ENCODE results near the gene ZNF331.

Gene ZNF331

GRCh38 chr19:53626486-53626885 lies 88.5 kb downstream of the ZNF331 start:
- Histone ChIP-seq H4K20me1 (ENCODE audit: insufficient read depth, low read length, poor library complexity, severe bottlenecking) (no peaks in the 10 kb centered on the region), H3K9me3 (ENCODE audit: insufficient read depth, low read depth, low read length) (peaks cover 5% of the 10 kb centered on the region; the same call in 1 of the 2 replicates)

GRCh38 chr19:53626976-53627375 lies 89.0 kb downstream of the ZNF331 start:
- no peak overlapping the region for H3K4me3 ChIP-seq (ENCODE audit: low read length, poor library complexity, severe bottlenecking)
- peaks cover 5% of the 10 kb centered on the region; the same call in 1 of the 2 replicates for H3K9me3 ChIP-seq (ENCODE audit: insufficient read depth, low read depth, low read length)
- TF ChIP-seq CTCF (conservative IDR thresholded peaks at IDR 0.05; ENCODE audit: low read length) (no peak), EZH2phosphoT487 (IDR thresholded peaks at IDR 0.05; ENCODE audit: borderline replicate concordance) (no peak)
- no peaks in the 10 kb centered on the region for H3K79me2 ChIP-seq (ENCODE audit: insufficient read depth, low read length)
- no peaks in the 10 kb centered on the region for H4K20me1 ChIP-seq (ENCODE audit: insufficient read depth, low read length, poor library complexity, severe bottlenecking)
- no peaks in the 10 kb centered on the region for H3K36me3 ChIP-seq (ENCODE audit: insufficient read depth, low read length)
- no peak overlapping the region for H3K4me2 ChIP-seq (ENCODE audit: low read depth, low read length, poor library complexity, severe bottlenecking)
- H3K4me1 ChIP-seq (ENCODE audit: insufficient read depth, low read length, poor library complexity, severe bottlenecking), result no peaks in the 10 kb centered on the region
- no peaks in the 10 kb centered on the region for H3K27me3 ChIP-seq (ENCODE audit: insufficient read depth, low read length, poor library complexity, severe bottlenecking)
- H3K9ac ChIP-seq (ENCODE audit: low read depth, low read length, poor library complexity, severe bottlenecking), result no peak overlapping the region
- no peaks in the 10 kb centered on the region for H3K9me2 ChIP-seq (replicated peaks; ENCODE audit: low read depth, low read length)
- H3F3A ChIP-seq (ENCODE audit: low read depth), result no peaks in the 10 kb centered on the region
- H2AFZ ChIP-seq (ENCODE audit: low read length), result no peak overlapping the region

More at GRCh38 chr19:53626486-53626885, 88.5 kb downstream of the ZNF331 start:
- no peaks in the 10 kb centered on the region for H3K4me1 ChIP-seq (ENCODE audit: insufficient read depth, low read length, poor library complexity, severe bottlenecking)
- H3K9ac ChIP-seq (ENCODE audit: low read depth, low read length, poor library complexity, severe bottlenecking), result no peak overlapping the region
- no peak overlapping the region for H3K4me2 ChIP-seq (ENCODE audit: low read depth, low read length, poor library complexity, severe bottlenecking)
- no peaks in the 10 kb centered on the region for H3K27me3 ChIP-seq (ENCODE audit: insufficient read depth, low read length, poor library complexity, severe bottlenecking)
- no peak overlapping the region for H2AFZ ChIP-seq (ENCODE audit: low read length)
- H3K79me2 ChIP-seq (ENCODE audit: insufficient read depth, low read length), result no peaks in the 10 kb centered on the region
- H3K36me3 ChIP-seq (ENCODE audit: insufficient read depth, low read length), result no peaks in the 10 kb centered on the region
- H3K4me3 ChIP-seq (ENCODE audit: low read length, poor library complexity, severe bottlenecking), result no peak overlapping the region
- no peak for TF ChIP-seq CTCF (conservative IDR thresholded peaks at IDR 0.05; ENCODE audit: low read length)
- TF ChIP-seq EZH2phosphoT487 (IDR thresholded peaks at IDR 0.05; ENCODE audit: borderline replicate concordance), result no peak
- H3F3A ChIP-seq (ENCODE audit: low read depth), result no peaks in the 10 kb centered on the region
- no peaks in the 10 kb centered on the region for H3K9me2 ChIP-seq (replicated peaks; ENCODE audit: low read depth, low read length)

All from Loucy (cell line).